GM12865 (cell line): ENCODE measurements around the gene CTH.
A peak's percentile ranks its signal among the peaks of the same experiment; 100 is the strongest.
"Not testable (repeated sequence)": the region's sequence is repeated elsewhere in the genome, so short reads cannot be mapped to it uniquely, and the experiment has no call there.

Experiments used
- DNase-seq: peaks from one replicate; pipeline ENCODE4 v3.0.0; 2010; ENCODE audit warnings: low read depth
- H3K4me3 ChIP-seq: 2 replicates; pipeline ENCODE4 v1.5.1; 2011; ENCODE audit warnings: mild to moderate bottlenecking, low read depth, low read length, control low read depth
- TF ChIP-seq, protein P1 (sequence below): IDR thresholded peaks from 2 replicates; pipeline ENCODE4 v1.5.1; 2011; ENCODE audit warnings: low read length, control low read depth, low read depth, inconsistent platforms; ENCODE audit not compliant: insufficient read depth; ENCODE audit errors: missing control alignments

The CTH gene

DNA sequence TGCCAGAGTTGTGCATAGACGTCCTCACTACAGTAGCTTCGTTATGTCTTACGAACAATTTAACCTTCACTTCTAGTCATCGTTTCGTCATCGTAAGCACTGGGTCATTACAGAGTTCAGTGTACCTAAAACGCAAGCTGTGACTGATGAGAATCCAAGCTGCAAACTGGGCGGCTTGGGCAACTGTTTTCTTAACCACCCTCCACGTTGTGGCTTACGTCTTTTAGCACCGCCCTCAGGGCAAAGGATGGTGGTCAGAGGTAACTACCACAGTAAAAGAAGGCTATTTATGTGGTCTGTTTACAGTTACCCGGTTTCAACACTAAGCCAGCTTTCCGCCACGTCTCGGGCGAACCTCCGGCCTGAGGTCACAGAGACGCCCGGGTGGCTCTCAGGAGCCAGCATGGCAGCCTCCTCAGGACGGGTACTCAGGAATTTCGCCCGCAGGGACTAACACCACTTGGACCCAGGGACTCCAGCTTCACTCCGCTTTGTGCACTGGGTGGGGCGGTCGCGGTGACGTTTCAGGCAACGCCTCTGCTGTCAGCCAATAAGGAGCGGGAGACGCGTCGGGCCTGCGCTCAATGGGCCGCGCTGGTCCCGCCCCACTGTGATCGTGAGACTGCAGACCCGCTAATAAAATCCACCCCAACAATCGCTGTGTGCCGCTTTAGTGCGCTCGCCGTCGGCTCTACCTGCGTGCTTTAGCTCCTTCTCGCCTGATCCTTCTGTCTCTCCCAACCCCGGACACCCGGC is at the start of gene CTH:
Gene CTH (plus strand): TSS at position 665 of the 756 bp plus-strand sequence. CDS start 148 bp downstream, outside the sequence.
- H3K4me3 ChIP-seq, result peak within 1 kb of the TSS; percentile 88
- TF ChIP-seq, protein P1, sequence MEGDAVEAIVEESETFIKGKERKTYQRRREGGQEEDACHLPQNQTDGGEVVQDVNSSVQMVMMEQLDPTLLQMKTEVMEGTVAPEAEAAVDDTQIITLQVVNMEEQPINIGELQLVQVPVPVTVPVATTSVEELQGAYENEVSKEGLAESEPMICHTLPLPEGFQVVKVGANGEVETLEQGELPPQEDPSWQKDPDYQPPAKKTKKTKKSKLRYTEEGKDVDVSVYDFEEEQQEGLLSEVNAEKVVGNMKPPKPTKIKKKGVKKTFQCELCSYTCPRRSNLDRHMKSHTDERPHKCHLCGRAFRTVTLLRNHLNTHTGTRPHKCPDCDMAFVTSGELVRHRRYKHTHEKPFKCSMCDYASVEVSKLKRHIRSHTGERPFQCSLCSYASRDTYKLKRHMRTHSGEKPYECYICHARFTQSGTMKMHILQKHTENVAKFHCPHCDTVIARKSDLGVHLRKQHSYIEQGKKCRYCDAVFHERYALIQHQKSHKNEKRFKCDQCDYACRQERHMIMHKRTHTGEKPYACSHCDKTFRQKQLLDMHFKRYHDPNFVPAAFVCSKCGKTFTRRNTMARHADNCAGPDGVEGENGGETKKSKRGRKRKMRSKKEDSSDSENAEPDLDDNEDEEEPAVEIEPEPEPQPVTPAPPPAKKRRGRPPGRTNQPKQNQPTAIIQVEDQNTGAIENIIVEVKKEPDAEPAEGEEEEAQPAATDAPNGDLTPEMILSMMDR, result no peak

DNA sequence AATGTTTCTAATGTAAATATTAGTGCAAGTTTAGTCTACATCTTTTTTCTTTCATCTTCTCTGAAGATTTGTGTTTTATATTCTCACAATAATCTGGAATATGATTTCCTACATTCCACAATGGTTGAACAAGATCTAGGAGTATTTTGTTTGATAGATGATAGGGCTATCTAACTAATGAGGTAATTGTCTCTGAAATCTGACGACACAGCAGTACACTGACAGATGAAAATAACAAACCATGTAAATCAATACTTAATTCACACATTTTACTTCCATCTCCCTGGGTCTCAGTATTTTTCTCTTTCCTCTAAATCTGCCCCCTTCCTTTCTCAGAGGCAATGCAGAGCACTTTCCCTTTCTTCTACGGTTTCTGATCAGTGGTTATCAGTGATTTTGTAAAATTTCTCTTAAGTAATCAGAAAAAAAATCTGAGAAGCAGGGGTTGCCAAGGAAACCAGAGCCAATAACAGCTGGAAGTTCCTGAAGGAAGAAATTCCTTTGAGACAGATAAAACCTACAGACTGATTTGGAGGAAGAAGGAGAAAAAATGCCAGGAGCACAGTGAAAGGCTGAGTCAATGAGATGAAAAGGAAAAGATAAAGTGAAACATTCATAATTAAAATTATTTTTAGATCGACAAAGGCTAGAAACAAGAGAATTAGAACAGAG is 49.2 kb upstream of the CTH start:
- no peak for DNase-seq
- H3K4me3 ChIP-seq, result no peak overlapping the region
- TF ChIP-seq, protein P1, result no peak

More for the DNA sequence above, at the start of gene CTH:
- peak; percentile 96 for DNase-seq

DNA sequence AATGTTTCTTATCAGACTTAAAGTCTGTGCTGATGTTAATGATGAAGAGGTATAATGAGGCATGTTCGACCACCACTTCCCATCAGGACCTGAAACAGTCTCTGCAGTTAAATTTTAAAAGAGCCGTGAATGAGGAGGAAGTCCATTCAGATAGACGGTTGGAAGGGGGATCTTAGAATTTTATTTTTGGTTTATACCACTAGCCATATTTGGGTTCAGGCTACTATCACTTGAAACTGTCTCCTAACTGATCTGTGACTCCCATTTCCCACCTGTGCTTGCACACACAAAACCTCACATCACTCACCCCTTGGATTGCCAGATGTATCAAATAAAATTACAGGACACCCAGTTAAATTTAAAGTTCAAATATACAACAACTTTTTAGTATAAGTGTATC is 46.6 kb upstream of the CTH start:
- DNase-seq, result no peak
- TF ChIP-seq, protein P1, result no peak
- no peak overlapping the region for H3K4me3 ChIP-seq

DNA sequence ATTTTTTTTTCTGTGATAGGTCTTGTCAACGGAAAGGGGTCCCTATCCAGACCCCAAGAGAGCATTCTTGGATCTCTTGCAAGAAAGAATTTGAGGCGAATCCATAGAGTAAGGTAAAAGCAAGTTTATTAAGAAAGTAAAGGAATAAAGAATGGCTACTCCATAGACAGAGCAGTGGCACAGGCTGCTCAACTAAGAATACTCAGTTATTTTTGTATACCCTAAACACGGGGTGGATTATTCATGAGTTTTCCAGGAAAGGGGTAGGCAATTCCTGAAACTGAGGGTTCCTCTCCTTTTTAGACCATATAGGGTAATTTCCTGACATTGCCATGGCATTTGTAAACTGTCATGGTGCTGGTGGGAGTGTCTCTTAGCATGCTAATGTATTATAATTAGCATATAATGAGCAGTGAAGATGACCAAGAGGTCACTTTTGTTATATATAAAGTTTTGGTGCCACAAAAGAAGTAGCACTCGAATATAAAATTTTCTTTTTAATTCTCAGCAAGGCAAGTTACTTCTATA is 44.6 kb upstream of the CTH start:
- DNase-seq, H3K4me3 ChIP-seq: not testable (repeated sequence)

- DNase-seq, H3K4me3 ChIP-seq: not testable (repeated sequence)
Observed at GRCh38 chr1:70366997-70367396, 44.1 kb upstream of the CTH start.

DNA sequence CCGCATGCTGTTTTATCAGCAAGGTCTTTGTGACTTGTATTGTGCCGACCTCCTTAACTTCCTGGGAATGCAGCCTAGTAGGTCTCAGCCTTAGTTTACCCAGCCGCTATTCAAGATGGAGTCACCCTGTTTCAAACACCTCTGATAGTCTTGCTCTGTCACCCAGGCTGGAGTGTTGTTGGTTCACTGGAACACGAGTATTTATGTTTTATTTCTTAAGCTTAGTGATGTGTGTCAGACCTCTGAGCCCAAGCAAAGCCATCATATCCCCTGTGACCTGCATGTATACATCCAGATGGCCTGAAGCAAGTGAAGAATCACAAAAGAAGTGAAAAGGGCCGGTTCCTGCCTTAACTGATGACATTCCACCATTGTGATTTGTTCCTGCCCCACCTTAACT is 43.7 kb upstream of the CTH start:
- not testable (repeated sequence) for H3K4me3 ChIP-seq, DNase-seq

GRCh38 chr1:70371586-70371985 is 39.5 kb upstream of the CTH start:
- DNase-seq, H3K4me3 ChIP-seq: not testable (repeated sequence)

DNA sequence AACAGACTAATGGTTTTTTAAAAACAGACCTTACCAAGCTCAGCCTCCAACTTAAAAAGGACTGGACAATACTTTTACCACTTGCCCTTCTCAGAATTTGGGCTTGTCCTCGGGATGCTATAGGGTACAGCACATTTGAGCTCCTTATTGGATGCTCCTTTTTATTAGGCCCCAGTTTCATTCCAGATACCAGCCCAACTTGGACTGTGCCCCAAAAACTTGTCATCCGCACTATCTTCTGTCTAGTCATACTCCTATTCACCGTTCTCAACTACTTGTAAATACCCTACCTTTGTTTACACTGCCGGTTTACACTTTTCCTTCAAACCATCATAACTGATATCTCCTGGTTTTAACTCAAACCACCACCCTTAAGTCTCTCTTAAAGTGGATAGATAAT is 38.6 kb upstream of the CTH start:
- TF ChIP-seq, protein P1, result no peak
- H3K4me3 ChIP-seq, result no peak overlapping the region
- no peak for DNase-seq

DNA sequence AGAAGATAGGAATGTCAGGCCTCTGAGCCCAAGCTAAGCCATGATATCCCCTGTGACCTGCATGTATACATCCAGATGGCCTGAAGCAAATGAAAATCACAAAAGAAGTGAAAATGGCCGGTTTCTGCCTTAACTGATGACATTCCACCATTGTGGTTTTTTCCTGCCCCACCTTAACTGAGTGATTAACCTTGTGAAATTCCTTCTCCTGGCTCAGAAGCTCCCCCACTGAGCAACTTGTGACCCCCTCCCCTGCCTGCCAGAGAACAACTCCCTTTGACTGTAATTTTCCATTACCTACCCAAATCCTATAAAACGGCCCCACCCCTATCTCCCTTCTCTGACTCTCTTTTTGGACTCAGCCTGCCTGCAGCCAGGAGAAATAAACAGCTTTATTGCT is 37.5 kb upstream of the CTH start:
- DNase-seq, H3K4me3 ChIP-seq: not testable (repeated sequence)
